Medulla oblongata (tissue), 1 donor: ENCODE measurements around the gene CRHR1.

Experiments
- DNase-seq: peaks from one replicate; pipeline ENCODE4 v3.0.0-alpha.2; 2015; ENCODE audit errors: extremely low spot score

CRHR1 gene

GRCh38 chr17:45758544-45758943, 25.6 kb upstream of the CRHR1 start:
- DNase-seq: no peak

DNA sequence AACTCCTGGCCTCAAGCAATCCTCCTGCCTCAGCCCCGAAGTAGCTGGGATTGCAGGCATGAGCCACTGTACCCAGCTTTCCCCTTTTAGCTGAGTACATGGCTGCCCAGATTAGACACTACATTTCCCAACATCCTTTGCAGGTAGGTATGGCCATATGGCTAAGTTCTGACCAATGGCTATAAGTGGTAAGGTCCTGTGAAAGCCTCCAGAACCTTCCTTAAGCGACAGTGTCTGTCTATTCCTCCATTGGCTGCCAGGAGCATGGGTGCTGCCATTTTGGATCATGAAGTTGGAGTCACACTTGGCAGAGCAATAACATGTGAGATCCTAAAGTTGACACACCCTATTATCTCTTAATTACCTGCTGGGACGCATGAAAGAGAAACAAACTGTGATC, 24.4 kb upstream of the CRHR1 start:
- no peak for DNase-seq

GRCh38 chr17:45761957-45762565, 22.1 kb upstream of the CRHR1 start:
- DNase-seq: no peak

- no peak for DNase-seq
Observed at GRCh38 chr17:45763182-45763581, 20.9 kb upstream of the CRHR1 start.

DNA sequence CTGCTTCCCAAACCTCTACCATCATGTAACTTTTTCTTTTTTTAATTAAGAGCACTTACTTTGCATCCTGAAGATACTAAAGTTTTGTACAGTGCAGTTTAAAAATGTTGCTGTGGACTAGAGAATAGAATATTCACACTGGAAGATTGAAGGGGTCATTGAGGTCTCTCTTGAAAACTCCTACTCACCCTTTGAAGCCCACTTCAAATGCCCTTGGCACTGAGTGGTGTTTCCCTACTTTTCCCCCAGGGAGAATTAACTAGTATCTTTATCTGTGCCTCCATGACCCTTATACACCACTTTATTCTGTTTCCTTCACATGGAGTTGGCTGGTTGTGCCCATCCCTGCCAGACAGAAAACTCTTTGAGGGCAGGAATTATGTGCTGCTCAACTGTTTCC, 19.6 kb upstream of the CRHR1 start:
- DNase-seq: no peak

- DNase-seq: no peak
Observed at GRCh38 chr17:45768000-45768399, 16.1 kb upstream of the CRHR1 start.

- DNase-seq: no peak
Observed at GRCh38 chr17:45770632-45771270, 13.4 kb upstream of the CRHR1 start.

- no peak for DNase-seq
Observed at GRCh38 chr17:45771271-45771959, 12.7 kb upstream of the CRHR1 start.

- no peak for DNase-seq
Observed at GRCh38 chr17:45775148-45775547, 9.0 kb upstream of the CRHR1 start.

DNA sequence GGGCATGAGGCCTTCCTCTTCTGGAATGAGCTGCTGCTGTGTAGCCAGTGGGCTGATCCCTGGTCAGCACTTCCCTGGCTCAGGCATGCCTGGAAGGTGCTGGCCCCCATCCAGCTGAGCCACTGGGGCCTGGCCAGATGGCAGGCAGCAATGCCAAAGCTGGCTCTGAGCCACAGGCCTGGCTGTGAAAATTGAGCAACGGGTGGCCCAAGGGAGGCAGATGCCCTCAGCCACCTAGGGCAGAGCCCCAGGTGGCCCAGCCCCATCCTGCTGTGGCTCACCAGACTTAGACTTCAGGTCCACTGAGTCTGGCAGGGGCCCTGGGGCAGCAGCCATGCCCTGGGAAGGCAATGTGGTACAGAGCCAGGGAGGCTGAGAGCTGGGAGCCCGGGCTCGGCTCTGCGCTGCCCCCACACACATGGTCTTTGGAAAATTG, 8.5 kb upstream of the CRHR1 start:
- DNase-seq: no peak

- DNase-seq: no peak
Observed at GRCh38 chr17:45776896-45777295, 7.2 kb upstream of the CRHR1 start.

DNA sequence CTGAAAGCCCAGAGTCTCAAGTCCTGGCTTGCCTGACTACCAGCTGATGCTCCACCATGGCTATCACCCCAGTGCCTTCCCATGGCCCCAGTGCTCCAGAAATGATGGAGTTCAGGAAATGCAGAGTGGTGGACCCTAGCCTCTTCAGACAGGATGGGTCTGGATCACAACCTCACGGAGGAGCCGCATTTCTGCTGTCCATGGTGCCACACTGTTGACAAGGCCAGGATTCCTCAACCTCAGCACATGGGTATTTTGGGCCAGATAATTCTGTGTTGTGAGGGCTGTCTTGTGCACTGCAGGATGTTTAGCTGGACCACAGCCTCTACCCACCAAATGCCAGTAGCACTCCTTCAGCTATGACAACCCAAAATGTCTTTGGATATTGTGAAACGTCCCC, 6.7 kb upstream of the CRHR1 start:
- DNase-seq: no peak

DNA sequence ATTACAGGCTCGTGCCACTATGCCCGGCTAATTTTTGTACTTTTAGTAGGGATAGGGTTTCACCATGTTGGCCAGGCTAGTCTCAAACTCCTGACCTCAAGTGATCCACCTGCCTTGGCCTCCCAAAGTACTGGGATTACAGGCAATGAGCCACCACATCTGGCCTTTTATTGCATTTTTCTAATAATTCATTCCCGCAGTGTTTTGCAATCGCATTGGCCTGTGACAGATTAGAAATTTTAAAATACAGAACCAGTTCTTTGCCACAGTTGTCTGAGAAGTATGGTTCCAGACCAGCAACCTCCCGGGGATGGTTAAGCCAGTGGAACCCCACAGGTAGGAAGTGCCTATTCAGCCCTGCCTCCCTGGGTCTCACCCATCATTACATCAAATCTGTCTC, 3.2 kb upstream of the CRHR1 start:
- DNase-seq: no peak

DNA sequence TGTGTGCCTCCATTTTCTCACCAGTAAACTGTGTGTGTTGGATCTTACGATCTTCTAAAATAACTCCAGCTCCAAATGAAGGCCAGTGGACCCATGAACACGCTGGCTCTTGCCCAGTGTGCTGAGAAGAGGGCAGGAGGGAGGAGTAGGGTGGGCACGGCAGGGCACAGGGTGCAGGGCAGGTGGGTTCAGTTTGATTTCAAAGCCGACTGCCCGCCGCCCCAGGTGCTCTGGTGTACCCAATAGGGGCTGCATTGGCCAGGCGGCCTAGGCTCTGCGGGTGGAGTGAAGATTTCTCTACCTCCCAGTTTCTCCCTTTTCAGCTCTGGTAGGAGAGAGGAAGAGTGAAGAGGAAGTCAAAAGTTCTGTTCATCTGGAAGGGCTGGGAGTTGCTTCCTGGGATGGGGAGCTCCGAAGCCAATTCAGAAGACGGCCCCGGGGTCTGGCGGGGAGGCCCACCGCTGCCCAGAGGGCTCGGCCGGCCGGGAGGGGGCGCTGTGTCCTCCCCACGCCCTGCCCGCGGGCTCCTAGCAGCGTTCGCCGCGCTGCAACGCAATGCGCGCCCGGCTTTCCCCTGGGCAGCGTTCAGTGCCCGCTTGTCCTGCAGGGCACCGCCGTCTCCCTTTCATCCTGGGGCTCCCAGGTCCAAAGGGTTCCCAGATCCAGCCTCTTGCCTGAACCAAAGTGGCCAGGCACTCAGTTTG, 1.1 kb upstream of the CRHR1 start:
- peak; percentile 11 for DNase-seq

- DNase-seq: no peak
Observed at GRCh38 chr17:45783593-45784292, 377 bp upstream of the CRHR1 start.

DNA sequence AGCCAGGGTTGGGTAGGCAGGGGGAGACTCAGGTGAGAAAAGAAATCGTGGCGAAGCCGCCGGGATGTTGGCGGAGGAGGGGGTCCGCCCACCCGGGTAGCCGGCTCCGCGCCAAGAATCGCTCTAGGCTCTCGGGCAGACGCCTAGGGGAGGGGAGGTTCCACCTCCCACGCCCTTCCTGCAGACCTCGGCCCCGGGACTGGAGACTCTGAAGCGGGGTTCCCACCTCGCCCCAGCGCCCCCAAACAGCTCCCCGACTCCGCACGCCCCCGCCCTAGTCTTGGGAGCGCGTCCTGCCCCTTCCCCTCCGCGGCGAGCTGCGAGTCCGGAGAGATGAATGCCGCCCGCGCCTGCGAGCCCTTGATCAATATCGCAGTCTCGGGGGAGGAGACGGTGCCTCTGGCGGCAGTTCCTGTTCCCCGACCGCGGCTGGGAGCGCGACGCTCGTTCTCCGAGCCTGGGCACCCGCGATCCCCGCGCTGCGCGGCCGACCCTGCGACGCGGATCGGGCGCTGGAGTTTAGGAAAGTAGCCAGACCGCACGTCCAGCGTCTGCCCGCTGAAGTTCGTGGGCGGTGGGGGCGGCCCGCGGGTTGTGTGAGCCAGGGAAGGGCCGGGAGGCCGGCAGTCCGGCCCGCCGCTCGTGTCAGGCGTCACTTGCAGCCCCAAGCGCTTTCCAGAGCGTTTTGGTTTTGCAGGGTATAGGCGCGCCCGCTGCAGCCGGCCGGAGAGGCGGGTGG, 790 bp downstream of the CRHR1 start:
- no peak for DNase-seq

DNA sequence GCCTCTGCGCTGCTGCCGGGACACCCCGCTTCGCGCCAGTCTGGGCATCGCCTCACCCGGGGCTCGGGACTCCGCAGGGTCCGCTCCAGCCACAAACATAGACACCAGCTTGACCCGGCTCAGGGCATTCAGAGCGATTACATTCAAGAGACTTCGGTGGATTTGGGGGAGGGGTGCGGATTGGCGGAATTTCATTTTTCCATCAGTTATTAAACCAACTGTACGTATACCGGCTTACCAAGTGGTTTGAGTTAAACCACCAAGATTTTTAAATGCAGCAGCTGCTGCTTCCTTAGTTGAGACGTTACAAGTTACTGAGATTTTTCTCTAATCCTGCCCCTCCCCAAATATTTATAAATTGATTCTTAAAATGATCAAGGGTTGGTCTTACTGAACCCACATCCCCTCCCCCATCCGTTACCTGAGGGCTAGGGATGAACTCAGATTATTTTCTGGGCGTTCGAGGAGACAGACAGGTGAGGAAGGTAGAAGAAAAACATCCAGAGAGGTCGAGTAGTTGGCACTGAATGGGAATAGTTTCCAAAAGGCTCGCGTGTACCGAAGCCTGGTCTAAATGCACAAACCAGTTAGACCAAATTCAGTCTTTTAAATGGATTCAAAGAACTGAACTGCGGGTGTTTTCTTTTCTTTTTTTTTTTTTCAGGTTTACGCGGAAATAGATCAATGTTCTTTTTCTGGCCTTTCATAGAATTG, 1.5 kb downstream of the CRHR1 start:
- no peak for DNase-seq

- no peak for DNase-seq
Observed at GRCh38 chr17:45786349-45786748, 2.2 kb downstream of the CRHR1 start.

DNA sequence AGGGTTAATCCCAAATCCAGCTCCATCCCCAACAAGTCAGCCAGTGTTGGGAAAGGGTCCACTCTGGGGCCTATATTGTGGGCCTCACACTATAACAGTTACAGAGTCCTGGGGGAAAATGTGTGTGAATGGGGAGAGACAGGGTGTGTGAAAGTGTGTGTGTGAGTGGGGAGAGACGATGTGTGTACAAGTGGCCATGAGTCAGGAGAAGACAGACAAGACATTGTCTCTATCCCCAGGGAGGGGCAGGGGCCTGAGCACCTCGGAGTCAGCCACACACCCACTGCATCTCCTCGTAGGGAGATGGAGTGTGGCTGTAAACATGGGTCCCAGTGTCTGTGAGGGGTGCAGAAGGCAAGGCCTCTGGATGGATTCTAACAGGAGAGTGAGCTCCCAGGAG, 2.9 kb downstream of the CRHR1 start:
- DNase-seq: peak; percentile 19

DNA sequence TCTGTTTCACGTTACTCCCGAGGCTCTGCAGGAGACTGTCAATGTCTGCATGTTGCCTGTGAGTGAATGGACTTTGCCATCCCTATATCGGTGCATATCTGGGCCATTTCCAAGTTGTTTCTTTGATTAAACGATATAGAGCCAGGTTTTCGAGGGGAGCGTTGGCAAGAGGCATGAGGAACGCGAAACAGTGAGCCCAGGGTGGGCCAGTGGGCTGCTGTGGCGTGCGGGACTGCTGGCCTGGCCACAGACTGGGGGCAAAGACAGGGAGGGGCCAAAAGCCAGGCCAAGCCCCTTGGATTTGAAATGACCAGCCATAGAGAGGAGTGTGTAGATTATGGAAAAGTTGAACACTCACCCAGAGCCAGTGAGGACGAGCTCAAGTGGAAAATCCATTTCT, 3.5 kb downstream of the CRHR1 start:
- no peak for DNase-seq

DNA sequence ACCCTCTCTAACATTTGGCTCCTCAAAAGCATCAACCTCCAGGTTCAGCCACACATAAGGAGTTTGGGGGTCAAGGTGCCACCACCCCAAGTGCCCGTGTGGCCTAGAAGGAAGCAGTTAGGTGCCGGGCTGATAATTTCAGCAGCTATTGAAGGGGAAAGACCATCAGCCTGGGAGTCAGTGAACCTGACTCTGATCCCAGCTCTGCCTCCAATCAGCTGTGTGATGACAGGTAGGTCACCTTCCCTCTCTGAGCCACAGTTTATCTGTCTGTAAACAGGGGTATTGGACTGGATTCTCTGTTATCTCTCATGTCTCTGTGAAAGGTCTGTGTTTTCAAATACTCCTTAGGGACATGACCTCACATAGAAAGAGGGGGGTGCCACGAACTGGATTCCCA, 3.9 kb downstream of the CRHR1 start:
- no peak for DNase-seq
